Muscle of leg (tissue), 11 donors: ENCODE data around the gene WDFY3. TPM values are rescaled to one million over a fixed set of nuclear protein-coding genes. Genes with fewer than 3 reads are reported as not detected.

Experiments
- DNase-seq: peaks from one replicate; pipeline ENCODE4 v3.0.0; 2013
- H3K27ac ChIP-seq: one replicate; pipeline ENCODE4 v1.5.1; 2013; ENCODE audit warnings: mild to moderate bottlenecking, low read length, control low read depth
- H3K27me3 ChIP-seq: one replicate; pipeline ENCODE4 v1.6.1; 2013; ENCODE audit warnings: low read length; ENCODE audit not compliant: control insufficient read depth, insufficient read depth
- H3K36me3 ChIP-seq: one replicate; pipeline ENCODE4 v1.6.1; 2013; ENCODE audit warnings: low read length; ENCODE audit not compliant: control insufficient read depth, insufficient read depth
- H3K4me1 ChIP-seq: one replicate; pipeline ENCODE4 v1.6.1; 2013; ENCODE audit warnings: low read length; ENCODE audit not compliant: control insufficient read depth, insufficient read depth
- H3K4me3 ChIP-seq: one replicate; pipeline ENCODE4 v1.5.1; 2013; ENCODE audit warnings: low read length, control low read depth
- H3K9me3 ChIP-seq: replicated peaks from 2 replicates; pipeline ENCODE4 v1.6.1; 2013; ENCODE audit warnings: low read depth, low read length; ENCODE audit not compliant: control insufficient read depth
- WGBS: methylation state at CpG from one replicate; pipeline ENCODE4 v1.1.5; 2013; ENCODE audit warnings: missing lambda C conversion rate; ENCODE audit not compliant: insufficient coverage; 5-methylcytosine and 5-hydroxymethylcytosine counted together
- polyA plus RNA-seq, 8 donors: library from polyadenylated mRNA; unstranded; fragments of 120-200 nt; gene quantifications; one replicate each; pipeline versions ENCODE4 v1.2.1 to v1.2.3, GENCODE V29; 2013; ENCODE audit warnings: inconsistent platforms in 1 of 8, low replicate concordance in 1 of 8; ENCODE audit not compliant: insufficient read length in 8 of 8, insufficient read depth in 1 of 8
- total RNA-seq: library from RNA; stranded (reverse); fragments of 120-200 nt; gene quantifications from one replicate; pipeline ENCODE4 v1.2.4, GENCODE V29; 2013

Gene WDFY3
- total and polyA plus RNA-seq, 9 donors: 11.8 to 40.6 (median 20.3) TPM

DNA sequence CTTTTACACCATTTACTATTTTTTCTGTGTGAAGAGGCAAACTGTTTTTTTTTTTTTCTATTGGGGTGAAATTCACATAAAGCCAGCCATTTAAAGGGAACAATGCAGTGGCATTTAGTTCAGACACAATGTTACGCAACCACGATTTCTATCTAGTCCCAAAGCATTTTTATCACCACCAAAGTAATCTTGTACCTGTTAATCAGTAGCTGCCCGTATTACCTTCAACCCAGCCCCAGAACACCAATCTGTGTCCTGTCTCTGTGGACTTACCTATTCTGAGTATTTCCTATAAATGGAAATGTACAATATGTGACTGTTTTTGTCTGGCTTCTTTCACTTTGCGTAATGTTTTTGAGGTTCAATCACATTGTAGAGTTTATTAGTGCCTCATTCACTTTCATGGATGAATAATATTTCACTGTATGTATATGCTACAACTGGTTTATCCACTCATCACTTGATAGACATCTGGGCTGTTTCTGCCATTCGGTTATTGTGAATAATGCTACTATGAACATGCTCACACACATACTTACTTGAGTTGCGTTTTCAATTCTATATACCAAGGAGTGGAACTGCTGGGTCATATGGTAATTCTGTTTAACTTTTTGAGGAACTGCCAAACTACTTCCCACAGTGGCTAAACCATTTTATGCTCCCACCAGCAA, 267.4 kb downstream of the WDFY3 start:
- Histone ChIP-seq H3K27ac (no peak overlapping the region), H3K27me3 (no peaks in the 10 kb centered on the region), H3K36me3 (peaks cover 48% of the 10 kb centered on the region), H3K9me3 (no peaks in the 10 kb centered on the region), H3K4me3 (no peak overlapping the region), H3K4me1 (no peaks in the 10 kb centered on the region)
- WGBS: no CpG with 5 or more reads among the region's 6 CpGs
- no peak for DNase-seq

DNA sequence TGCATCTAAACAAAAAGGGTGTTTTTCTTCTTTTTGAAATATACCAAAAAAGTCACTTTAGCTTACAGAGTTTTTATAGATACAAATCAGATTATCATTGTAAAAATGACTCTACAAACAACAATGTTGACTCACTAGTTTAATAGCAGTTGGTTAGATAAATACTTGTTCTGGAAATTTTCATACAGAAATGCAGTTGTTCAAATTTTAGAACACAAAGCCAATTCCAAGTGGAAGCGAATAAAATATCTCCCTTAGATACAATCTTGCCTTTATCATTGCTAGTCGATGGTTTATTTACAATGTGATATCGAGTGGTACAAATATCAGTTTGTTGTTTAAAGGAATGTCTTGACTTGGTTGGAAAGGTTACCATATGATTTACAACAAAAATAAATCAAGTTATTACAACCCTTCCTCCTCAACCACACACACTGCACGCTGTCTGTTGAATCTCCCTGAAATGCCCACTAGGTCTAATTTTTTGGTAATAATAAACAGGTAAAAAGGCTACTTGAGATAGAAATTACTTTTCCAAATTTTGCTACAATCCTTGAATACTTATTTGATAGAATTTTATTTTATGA, 268.8 kb downstream of the WDFY3 start:
- Histone ChIP-seq H3K27me3 (no peaks in the 10 kb centered on the region), H3K9me3 (no peaks in the 10 kb centered on the region), H3K36me3 (peaks cover 45% of the 10 kb centered on the region), H3K4me3 (no peak overlapping the region), H3K27ac (no peak overlapping the region), H3K4me1 (no peaks in the 10 kb centered on the region)
- DNase-seq: no peak
- WGBS: no CpG with 5 or more reads among the region's 4 CpGs

DNA sequence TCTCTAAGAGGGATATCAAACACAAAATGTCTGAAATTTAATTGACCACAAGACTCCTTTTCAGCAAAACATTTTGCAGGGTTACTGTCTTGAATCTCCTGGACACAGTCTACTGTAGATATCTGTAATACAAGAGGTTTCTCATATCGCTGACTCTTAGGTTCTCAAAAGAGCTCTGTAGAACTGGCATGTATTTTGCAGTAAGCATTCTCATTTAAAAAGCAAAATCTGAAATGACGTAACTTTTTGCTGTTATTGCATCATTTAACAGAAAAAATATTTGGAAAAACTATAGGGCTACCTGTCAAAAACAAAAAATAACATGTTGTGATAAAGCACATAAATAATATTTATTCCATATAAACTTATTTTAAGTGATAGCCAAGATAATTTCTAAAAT, 269.3 kb downstream of the WDFY3 start:
- Histone ChIP-seq H3K27ac (no peak overlapping the region), H3K27me3 (no peaks in the 10 kb centered on the region), H3K4me1 (no peaks in the 10 kb centered on the region), H3K9me3 (no peaks in the 10 kb centered on the region), H3K36me3 (peaks cover 43% of the 10 kb centered on the region), H3K4me3 (no peak overlapping the region)
- no CpG with 5 or more reads among the region's 2 CpGs for WGBS
- DNase-seq: no peak

DNA sequence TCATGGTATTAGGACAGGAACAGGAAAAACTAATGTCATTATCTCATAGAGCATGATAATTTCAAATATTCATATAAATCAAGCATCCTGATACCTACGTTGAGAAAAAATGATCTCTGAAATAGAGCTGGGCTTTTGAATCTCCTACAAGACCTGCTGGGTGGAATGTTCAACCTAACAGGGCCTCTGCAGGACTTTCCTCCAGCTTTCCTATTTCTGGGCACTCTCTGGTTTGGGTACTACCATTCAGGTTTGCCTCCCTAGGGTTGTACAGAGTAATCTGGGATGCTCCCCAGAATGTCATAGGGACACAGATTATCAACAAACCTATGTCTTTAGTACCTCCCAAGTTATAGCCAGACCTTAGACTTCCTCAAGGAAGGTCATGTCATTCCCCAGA, 274.7 kb downstream of the WDFY3 start:
- no peaks in the 10 kb centered on the region for H3K4me1 ChIP-seq
- H3K27me3 ChIP-seq: no peaks in the 10 kb centered on the region
- no CpG with 5 or more reads among the region's 1 CpG for WGBS
- no peak for DNase-seq
- H3K36me3 ChIP-seq: peaks cover 55% of the 10 kb centered on the region
- no peak overlapping the region for H3K4me3 ChIP-seq
- H3K9me3 ChIP-seq: no peaks in the 10 kb centered on the region
- H3K27ac ChIP-seq: no peak overlapping the region

DNA sequence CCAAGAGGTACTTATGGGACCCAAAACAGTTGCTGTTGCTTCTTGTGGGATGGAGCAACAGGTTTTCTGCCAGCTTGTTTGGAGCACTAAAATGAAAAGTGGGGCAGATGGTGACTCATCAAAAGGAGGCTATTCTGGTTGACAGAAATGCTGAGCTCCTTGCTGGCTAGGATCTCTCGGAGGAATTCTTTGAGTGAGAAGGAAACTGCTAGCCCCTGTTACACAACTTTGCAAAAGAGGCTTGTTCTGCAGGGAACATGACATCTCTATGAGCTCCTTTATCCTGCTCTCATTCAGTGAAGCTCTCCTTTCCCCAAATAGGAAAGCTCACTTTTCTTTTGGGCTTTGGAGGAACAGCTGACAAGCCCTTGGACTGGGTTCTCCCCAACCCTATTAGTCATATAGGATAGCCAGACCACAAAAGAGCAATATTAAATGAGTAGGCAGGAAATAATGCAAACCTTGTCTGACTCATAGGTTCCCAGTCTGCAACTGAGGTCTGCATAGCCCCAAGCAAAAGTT, 275.3 kb downstream of the WDFY3 start:
- Histone ChIP-seq H3K9me3 (no peaks in the 10 kb centered on the region), H3K4me3 (no peak overlapping the region), H3K27me3 (no peaks in the 10 kb centered on the region), H3K36me3 (peaks cover 57% of the 10 kb centered on the region), H3K27ac (no peak overlapping the region), H3K4me1 (no peaks in the 10 kb centered on the region)
- peak; percentile 43 for DNase-seq
- no CpG with 5 or more reads among the region's 1 CpG for WGBS

DNA sequence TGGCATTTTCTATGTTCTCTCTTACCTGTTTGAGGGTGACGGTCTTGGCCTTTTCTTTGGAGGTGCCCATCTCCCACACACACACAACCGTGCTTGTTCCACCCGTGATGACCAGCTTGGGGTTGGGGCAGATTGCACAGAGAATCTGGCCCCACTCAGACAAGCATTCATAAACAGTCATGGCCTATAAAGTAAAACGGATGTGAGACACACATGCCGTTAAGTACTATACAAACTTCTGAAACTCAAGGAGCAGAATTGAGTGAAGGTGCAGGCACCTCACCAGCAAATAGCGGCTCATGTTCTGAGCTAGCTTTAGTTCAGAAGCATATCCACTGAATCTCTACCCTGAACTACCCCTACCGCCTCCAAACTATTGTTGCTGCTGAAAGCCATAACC, 276.0 kb downstream of the WDFY3 start:
- H3K36me3 ChIP-seq: peaks cover 56% of the 10 kb centered on the region
- 94% methylated on average over 7 of the region's 7 CpGs for WGBS

DNA sequence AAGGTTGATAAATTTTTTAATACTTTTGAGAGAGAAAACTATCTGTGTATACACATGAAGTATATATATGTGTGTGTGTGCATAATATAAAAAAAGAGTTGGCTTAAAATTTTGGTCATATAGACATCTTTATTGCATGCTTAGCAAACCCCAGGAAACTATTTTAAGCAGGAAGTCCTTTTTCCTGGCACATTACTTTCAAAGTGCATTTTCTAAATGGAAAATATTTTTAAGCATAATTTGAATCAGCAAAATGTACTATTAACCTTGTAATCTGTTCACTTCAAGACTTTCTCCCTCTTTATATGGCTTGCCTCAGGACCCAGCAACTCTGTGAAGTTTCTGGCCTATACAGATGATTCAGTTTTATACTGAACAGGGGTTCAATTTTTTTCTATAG, 277.3 kb downstream of the WDFY3 start:
- H3K27ac ChIP-seq: no peak overlapping the region
- no peaks in the 10 kb centered on the region for H3K27me3 ChIP-seq
- DNase-seq: peak; percentile 51
- no peaks in the 10 kb centered on the region for H3K4me1 ChIP-seq
- no peak overlapping the region for H3K4me3 ChIP-seq
- peaks cover 52% of the 10 kb centered on the region for H3K36me3 ChIP-seq
- no peaks in the 10 kb centered on the region for H3K9me3 ChIP-seq

More for the DNA sequence above, 276.0 kb downstream of the WDFY3 start:
- Histone ChIP-seq H3K9me3 (no peaks in the 10 kb centered on the region), H3K27me3 (no peaks in the 10 kb centered on the region), H3K27ac (no peak overlapping the region), H3K4me1 (no peaks in the 10 kb centered on the region), H3K4me3 (no peak overlapping the region)
- DNase-seq: no peak

DNA sequence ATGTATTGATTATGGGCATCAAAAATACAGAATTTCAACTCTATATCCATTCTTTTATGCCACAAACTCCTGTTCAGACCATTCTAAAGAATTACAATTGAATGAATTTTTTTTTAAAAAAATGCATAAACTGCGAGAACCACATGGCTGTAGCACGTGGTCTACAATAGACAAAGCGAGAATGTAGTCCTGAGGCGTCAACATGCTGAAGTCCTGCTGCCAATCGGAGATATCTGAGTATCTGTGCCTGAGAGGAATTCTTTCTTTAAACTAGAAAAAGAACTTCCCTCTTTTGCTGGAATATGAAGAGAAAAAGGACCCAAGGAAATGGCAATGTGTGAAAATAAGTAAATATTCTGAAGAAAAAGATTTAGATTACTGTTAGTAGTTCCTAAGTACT, 277.9 kb downstream of the WDFY3 start:
- Histone ChIP-seq H3K4me1 (no peaks in the 10 kb centered on the region), H3K4me3 (no peak overlapping the region), H3K36me3 (peaks cover 56% of the 10 kb centered on the region), H3K27me3 (no peaks in the 10 kb centered on the region), H3K27ac (no peak overlapping the region), H3K9me3 (no peaks in the 10 kb centered on the region)
- no peak for DNase-seq
- no CpG with 5 or more reads among the region's 5 CpGs for WGBS

DNA sequence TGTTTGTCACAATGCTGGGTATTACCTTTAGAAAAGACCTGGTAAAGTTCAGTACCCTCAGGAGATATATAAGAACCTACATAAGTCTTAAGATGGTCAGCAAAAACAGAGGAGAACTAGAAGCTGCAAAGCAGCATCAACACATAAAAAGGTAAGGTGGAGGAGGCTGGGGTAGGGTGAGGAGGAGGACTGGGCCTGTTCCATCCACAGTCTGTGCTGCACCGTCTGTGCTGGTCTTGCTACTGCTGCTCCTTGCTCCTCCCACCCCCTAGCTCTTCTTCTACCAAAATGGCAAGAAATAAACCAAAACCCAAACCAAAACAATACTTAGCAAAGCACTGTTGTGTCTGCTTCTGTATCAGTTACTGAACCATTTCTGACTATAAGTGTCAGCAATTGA, 281.4 kb downstream of the WDFY3 start:
- Histone ChIP-seq H3K36me3 (peaks cover 56% of the 10 kb centered on the region), H3K4me3 (no peak overlapping the region), H3K4me1 (no peaks in the 10 kb centered on the region), H3K27me3 (no peaks in the 10 kb centered on the region), H3K9me3 (no peaks in the 10 kb centered on the region), H3K27ac (no peak overlapping the region)
- DNase-seq: no peak
- no CpG with 5 or more reads among the region's 1 CpG for WGBS

DNA sequence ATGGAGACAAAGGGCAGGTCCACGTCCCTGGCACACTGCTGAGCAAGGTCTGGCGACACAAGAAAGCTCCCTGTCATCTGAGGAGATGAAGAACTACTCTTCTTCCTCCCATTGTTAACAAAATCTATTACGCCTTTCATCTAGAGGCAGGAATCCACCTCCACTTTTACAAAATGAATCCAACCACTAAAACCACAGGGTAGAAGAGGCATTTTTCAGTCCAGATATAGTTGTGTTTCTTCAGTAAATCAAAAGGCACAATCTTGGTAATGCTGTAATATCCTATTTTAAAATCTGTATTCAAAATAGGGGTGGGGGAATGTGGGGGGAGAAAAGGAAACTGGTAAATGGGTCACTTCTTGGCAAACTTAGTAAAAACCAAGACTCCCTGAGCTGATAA, 282.1 kb downstream of the WDFY3 start:
- H3K36me3 ChIP-seq: peaks cover 58% of the 10 kb centered on the region
- no peaks in the 10 kb centered on the region for H3K9me3 ChIP-seq
- no peak for DNase-seq
- H3K4me3 ChIP-seq: no peak overlapping the region
- no peaks in the 10 kb centered on the region for H3K27me3 ChIP-seq
- no peaks in the 10 kb centered on the region for H3K4me1 ChIP-seq
- no peak overlapping the region for H3K27ac ChIP-seq
- no CpG with 5 or more reads among the region's 3 CpGs for WGBS
